GM10266 (cell line): ENCODE results near the gene ZEB1.

Experiments
- DNase-seq: peaks from one replicate; pipeline ENCODE4 v3.0.0; 2012; ENCODE audit errors: extremely low spot score
- TF ChIP-seq, protein P1 (sequence below): IDR thresholded peaks from 2 replicates; pipeline ENCODE4 v1.5.1; 2012; ENCODE audit warnings: mild to moderate bottlenecking, low read depth; ENCODE audit not compliant: control insufficient read depth, insufficient read depth; ENCODE audit errors: missing control alignments

The ZEB1 gene

GRCh38 chr10:31288001-31288400 is 31.0 kb upstream of the ZEB1 start:
- DNase-seq: no peak
- TF ChIP-seq, protein P1, sequence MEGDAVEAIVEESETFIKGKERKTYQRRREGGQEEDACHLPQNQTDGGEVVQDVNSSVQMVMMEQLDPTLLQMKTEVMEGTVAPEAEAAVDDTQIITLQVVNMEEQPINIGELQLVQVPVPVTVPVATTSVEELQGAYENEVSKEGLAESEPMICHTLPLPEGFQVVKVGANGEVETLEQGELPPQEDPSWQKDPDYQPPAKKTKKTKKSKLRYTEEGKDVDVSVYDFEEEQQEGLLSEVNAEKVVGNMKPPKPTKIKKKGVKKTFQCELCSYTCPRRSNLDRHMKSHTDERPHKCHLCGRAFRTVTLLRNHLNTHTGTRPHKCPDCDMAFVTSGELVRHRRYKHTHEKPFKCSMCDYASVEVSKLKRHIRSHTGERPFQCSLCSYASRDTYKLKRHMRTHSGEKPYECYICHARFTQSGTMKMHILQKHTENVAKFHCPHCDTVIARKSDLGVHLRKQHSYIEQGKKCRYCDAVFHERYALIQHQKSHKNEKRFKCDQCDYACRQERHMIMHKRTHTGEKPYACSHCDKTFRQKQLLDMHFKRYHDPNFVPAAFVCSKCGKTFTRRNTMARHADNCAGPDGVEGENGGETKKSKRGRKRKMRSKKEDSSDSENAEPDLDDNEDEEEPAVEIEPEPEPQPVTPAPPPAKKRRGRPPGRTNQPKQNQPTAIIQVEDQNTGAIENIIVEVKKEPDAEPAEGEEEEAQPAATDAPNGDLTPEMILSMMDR: no peak

DNA sequence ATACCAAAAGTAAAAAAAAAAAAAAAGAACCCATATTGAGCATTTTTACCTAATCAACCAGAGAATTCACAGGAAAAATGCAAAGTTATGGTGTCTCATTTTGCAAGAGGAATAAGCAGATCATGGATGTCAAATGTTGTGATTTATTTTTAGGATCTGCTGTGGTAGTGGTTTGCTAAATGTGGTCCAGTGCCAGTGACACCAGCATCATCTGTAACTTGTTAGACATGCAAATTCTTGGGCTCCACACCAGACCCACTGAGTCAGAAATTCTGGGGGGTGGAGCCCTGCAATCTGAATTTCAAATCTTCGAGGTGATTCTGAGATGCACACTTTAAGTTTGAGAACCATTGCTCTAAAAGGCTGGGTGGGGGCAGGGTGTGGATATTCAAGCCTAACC is 30.1 kb upstream of the ZEB1 start:
- DNase-seq: no peak
- TF ChIP-seq, protein P1: no peak

DNA sequence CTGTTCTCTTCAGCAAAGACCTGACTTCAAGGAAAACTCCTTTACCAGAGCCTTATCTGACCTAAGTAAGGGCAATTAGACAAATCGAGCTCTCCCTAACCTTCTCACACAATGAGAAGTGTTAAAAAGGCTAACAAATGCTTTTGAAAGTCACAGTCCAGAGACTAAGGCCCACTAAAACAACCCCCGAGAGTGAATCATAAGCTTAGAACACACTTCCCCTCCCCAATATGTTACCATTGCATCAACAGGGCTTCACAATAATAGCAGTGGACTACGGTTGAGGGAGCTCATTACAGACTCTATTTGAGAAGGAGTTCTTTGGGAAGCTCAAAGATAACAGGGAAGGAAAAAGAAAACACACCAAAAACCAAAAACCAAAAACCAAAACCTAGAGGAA is 28.6 kb upstream of the ZEB1 start:
- no peak for DNase-seq
- TF ChIP-seq, protein P1: no peak

DNA sequence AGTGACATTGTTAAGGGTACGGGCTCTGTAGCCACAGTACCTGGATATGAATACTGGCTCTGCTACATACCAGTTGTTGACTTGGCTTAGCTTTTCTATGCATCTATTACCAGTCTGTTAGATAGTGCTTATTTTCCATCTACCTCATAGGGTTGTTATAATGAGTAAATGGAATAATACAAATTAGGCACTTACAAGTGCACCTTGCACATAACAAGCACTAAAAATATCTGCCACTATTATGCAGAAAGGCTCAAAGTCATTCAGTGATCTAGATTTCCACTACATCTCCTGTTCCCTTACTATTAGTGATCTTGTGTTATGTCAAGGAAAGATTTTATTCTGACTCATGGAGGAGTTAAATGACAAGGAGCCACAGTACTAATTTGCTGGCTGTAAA is 27.9 kb upstream of the ZEB1 start:
- no peak for DNase-seq
- TF ChIP-seq, protein P1: no peak

GRCh38 chr10:31294558-31294957 is 24.5 kb upstream of the ZEB1 start:
- no peak for DNase-seq
- TF ChIP-seq, protein P1: no peak

GRCh38 chr10:31296754-31297153 is 22.3 kb upstream of the ZEB1 start:
- DNase-seq: no peak
- TF ChIP-seq, protein P1: no peak

DNA sequence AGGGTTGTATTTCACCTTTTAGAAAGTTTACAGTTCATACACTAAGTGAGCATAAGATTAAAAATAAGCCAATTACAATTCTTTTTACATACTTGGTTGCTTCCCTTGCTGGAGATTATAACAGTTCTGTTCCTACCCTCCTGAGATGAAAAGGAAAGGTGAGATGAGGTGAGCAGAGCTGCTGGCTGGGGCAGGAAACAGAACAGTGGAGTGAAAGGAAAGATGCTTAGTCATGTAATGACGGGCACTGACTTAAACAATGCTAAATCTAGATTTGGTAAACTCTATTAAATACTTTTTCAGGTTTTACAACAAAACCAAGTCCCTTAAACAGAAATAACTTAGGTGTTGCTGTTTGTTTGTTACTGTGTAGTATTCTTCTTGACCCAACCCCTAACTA is 19.9 kb upstream of the ZEB1 start:
- TF ChIP-seq, protein P1: no peak
- DNase-seq: no peak

DNA sequence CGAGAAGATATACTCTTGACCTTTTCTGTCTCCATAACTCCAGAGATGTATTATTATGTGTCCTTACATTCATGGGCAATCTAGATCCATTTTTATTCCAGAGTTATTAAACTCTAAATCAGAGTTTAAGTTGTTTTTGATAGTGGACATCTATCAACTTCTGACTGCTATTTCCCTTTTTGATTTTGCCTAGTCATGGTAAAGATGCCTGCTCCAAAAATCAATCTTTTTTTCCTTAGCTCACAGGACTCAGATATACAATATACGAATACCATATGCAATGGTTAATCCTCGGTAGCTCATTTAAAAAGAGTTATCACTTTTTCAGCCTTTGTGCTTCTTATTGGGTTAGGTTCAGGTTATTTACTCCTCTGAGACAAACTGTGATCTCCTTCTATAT is 15.8 kb upstream of the ZEB1 start:
- DNase-seq: no peak
- TF ChIP-seq, protein P1: no peak
